ENCODE measurements around the gene USP30.

GRCh38 chr12:109018296-109018695 lies 34.1 kb upstream of the USP30 start:
- TF ChIP-seq EZH2 (IDR thresholded peaks at IDR 0.05; ENCODE audit: borderline replicate concordance, low read depth, low read length, severe bottlenecking): no peak
- no peak for TF ChIP-seq CTCF (IDR thresholded peaks at IDR 0.05; ENCODE audit: borderline replicate concordance, extremely low read depth, low read length, poor library complexity, severe bottlenecking)
